ENCODE data around the gene ANKRD36C.
"Not testable (repeated sequence)": the region's sequence is repeated elsewhere in the genome, so short reads cannot be mapped to it uniquely, and the experiment has no call there.

DNA sequence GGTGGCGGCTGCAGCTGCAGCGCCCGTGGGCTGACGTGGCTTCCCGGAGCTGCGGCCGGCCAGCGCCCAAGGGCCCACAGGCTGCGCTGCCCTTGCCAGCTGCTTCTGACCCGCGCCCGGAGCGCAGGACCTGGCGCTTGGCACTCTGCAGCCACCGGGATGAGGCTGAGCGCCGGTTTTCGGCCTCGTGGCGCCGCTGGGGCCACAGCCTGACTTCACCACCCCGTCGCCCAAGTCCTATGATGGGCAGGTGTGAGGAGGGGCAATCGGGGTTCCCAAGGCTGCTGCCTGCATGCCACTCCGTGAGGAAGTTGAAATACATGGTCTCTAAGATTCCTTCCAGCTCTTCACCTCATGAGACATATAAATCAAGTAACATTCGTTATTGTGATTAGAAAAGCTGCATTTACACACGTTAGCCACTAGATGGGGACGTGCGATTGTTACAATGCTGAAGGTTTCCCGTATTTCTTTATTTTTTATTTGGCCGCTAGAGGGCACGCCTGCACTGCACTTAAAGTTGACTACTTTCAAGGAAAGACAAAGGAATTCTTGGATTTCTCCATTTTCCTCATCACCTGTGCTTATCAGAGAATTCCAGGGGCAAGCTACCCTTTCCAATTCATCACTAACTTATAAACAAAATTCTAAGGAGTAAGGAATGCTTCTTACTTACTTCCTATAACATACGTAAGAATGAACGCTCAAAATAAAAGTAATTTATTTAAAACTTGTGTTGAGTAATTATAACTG, 1.1 kb upstream of the ANKRD36C start:
- TF ChIP-seq, protein P1, sequence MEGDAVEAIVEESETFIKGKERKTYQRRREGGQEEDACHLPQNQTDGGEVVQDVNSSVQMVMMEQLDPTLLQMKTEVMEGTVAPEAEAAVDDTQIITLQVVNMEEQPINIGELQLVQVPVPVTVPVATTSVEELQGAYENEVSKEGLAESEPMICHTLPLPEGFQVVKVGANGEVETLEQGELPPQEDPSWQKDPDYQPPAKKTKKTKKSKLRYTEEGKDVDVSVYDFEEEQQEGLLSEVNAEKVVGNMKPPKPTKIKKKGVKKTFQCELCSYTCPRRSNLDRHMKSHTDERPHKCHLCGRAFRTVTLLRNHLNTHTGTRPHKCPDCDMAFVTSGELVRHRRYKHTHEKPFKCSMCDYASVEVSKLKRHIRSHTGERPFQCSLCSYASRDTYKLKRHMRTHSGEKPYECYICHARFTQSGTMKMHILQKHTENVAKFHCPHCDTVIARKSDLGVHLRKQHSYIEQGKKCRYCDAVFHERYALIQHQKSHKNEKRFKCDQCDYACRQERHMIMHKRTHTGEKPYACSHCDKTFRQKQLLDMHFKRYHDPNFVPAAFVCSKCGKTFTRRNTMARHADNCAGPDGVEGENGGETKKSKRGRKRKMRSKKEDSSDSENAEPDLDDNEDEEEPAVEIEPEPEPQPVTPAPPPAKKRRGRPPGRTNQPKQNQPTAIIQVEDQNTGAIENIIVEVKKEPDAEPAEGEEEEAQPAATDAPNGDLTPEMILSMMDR (IDR thresholded peaks at IDR 0.05 in 8 of 11, conservative IDR thresholded peaks at IDR 0.05 in 3 of 11) = peak; percentile 70 to 98 (median 90)
- not testable (repeated sequence) for TF ChIP-seq POLR2A, POLR2AphosphoS5 (IDR thresholded peaks at IDR 0.05)

Data from spleen (tissue), 7 donors.